Measurements from ENCODE around the gene CNOT11.

DNA sequence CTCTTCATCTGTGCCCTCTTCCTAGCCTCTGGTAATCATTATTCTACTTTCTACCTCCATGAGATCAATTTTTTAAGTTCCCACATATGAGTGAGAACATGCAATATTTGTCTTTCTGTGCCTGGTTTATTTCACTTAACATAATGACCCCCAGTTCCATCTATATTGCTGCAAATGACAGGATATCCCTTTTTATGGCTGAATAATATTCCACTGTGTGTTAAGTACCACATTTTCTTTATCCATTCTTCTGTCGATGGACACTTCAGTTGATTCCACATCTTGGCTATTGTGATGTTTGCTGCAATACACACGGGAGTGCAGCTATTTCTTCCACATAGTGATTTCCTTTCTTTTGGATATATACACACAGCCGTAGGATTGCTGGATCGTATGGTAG lies 43.9 kb upstream of the CNOT11 start:
- TF ChIP-seq CTCF (optimal IDR thresholded peaks at IDR 0.05 in 1 of 3, IDR thresholded peaks at IDR 0.05 in 1 of 3, conservative IDR thresholded peaks at IDR 0.05 in 1 of 3; ENCODE audit: extremely low read depth in 1 of 3, insufficient read depth in 2 of 3, low read length in 3 of 3) (no peak), EZH2 (IDR thresholded peaks at IDR 0.05; ENCODE audit: low read length) (no peak)

Measured in keratinocyte (primary cell).